Osteoblast (primary cell): ENCODE data around the gene OCSTAMP. TPM values are rescaled to one million over a fixed set of nuclear protein-coding genes. Genes with fewer than 3 reads are reported as not detected.

ENCODE experiments used
- DNase-seq: peaks from one replicate; pipeline ENCODE4 v3.0.0; 2011; ENCODE audit warnings: low spot score, mixed read lengths; ENCODE audit not compliant: insufficient read length; ENCODE audit errors: missing footprints
- H2AFZ ChIP-seq: 2 replicates; pipeline ENCODE4 v1.6.0; 2011; ENCODE audit warnings: mild to moderate bottlenecking, low read length
- H3K27ac ChIP-seq: 2 replicates; pipeline ENCODE4 v1.5.1; 2011; ENCODE audit warnings: mild to moderate bottlenecking, low read depth, low read length, moderate library complexity
- H3K27me3 ChIP-seq: 2 replicates; pipeline ENCODE4 v1.6.0; 2012; ENCODE audit warnings: mild to moderate bottlenecking, control low read depth, inconsistent platforms, low read length, moderate library complexity; ENCODE audit not compliant: insufficient read depth
- H3K36me3 ChIP-seq: 2 replicates; pipeline ENCODE4 v1.5.1; 2011; ENCODE audit warnings: mild to moderate bottlenecking, low read length, control low read depth, moderate library complexity; ENCODE audit not compliant: insufficient read depth
- H3K4me1 ChIP-seq: 2 replicates; pipeline ENCODE4 v1.5.1; 2011; ENCODE audit warnings: mild to moderate bottlenecking, low read length, control low read depth, moderate library complexity; ENCODE audit not compliant: insufficient read depth
- H3K4me2 ChIP-seq: 2 replicates; pipeline ENCODE4 v1.6.0; 2011; ENCODE audit warnings: mild to moderate bottlenecking, low read length; ENCODE audit not compliant: insufficient read depth
- H3K4me3 ChIP-seq: fragments of 200-600 bp; sonication (generic); 3 replicates; pipeline ENCODE4 v1.5.1; 2012; ENCODE audit warnings: mild to moderate bottlenecking, low read length, inconsistent platforms; ENCODE audit not compliant: insufficient read depth
- H3K79me2 ChIP-seq: 2 replicates; pipeline ENCODE4 v1.6.0; 2012; ENCODE audit warnings: mild to moderate bottlenecking, low read length, control low read depth, inconsistent platforms; ENCODE audit not compliant: insufficient read depth
- H3K9me3 ChIP-seq: 2 replicates; pipeline ENCODE4 v1.5.1; 2011; ENCODE audit warnings: low read depth, low read length, control low read depth
- H4K20me1 ChIP-seq: 2 replicates; pipeline ENCODE4 v1.6.0; 2012; ENCODE audit warnings: mild to moderate bottlenecking, low read length, control low read depth; ENCODE audit not compliant: insufficient read depth
- total RNA-seq: library from RNA; depleted of rRNA; stranded (reverse); fragments of >200 nt; gene quantifications from 2 replicates; pipeline ENCODE4 v1.2.3, GENCODE V29; 2012
- TF ChIP-seq, protein P1 (sequence below): IDR thresholded peaks from 2 replicates; pipeline ENCODE4 v1.5.1; 2011; ENCODE audit warnings: mild to moderate bottlenecking, low read depth, low read length, moderate library complexity; ENCODE audit errors: extremely low read depth

Gene OCSTAMP
- total RNA-seq, 1 donor: not detected

DNA sequence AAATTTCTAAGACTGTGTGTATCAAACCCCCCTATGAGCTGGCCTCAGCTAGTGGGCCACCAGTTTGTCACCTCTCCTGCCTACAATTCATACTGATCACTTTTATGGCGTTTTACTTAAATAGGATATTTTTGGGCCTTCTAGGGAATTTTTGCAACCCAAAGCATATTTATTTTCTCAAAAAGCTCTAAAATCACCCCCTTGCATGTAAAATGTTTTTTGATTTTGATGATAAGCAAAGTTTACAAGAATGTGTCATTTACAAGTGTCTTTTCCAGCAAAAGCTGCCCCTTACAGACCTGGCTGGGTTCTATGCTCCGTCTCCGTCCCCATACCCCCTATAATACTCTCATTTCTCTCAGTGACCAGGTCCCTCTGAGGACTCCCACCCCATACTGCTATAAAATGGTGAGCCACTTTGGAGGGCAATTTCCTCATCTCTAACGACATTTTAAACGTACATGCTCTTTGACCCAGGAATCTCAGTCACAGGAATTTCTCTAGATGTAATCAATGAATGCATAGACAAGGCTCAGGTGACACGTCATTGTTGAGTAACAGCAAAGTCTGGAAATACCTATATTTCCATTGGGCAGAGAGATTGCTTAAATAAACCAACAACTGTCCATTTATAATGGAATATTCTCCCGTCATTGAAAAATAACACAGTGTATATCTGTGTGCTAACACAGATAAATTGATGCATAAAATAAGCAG, 13.9 kb upstream of the OCSTAMP start:
- no peaks in the 10 kb centered on the region for H3K27me3 ChIP-seq
- no peak overlapping the region for H2AFZ ChIP-seq
- no peaks in the 10 kb centered on the region for H3K79me2 ChIP-seq
- no peaks in the 10 kb centered on the region for H3K36me3 ChIP-seq
- H3K4me3 ChIP-seq: no peak overlapping the region
- no peak overlapping the region for H3K27ac ChIP-seq
- H3K4me2 ChIP-seq: no peak overlapping the region
- no peaks in the 10 kb centered on the region for H3K9me3 ChIP-seq
- H3K4me1 ChIP-seq: peaks cover 3% of the 10 kb centered on the region
- no peaks in the 10 kb centered on the region for H4K20me1 ChIP-seq
- DNase-seq: no peak
- TF ChIP-seq, protein P1, sequence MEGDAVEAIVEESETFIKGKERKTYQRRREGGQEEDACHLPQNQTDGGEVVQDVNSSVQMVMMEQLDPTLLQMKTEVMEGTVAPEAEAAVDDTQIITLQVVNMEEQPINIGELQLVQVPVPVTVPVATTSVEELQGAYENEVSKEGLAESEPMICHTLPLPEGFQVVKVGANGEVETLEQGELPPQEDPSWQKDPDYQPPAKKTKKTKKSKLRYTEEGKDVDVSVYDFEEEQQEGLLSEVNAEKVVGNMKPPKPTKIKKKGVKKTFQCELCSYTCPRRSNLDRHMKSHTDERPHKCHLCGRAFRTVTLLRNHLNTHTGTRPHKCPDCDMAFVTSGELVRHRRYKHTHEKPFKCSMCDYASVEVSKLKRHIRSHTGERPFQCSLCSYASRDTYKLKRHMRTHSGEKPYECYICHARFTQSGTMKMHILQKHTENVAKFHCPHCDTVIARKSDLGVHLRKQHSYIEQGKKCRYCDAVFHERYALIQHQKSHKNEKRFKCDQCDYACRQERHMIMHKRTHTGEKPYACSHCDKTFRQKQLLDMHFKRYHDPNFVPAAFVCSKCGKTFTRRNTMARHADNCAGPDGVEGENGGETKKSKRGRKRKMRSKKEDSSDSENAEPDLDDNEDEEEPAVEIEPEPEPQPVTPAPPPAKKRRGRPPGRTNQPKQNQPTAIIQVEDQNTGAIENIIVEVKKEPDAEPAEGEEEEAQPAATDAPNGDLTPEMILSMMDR: no peak

DNA sequence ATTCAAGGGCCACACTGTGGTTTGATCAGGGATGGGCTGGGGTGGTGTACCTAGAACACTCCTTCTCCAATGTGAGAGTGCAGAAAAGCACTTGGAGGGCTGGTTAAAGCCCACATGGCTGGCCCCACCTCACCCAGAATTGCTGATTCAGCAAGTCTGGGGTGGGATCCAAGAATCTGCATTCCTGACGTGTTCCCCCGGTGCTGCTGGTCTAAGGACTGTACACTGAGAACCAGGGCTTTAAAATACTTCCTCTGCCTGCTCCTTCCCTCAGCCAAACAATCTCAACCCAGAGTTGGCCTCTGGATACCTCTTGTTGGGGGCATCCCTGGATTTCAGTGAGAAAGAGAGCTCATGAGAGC, 13.4 kb upstream of the OCSTAMP start:
- Histone ChIP-seq H3K9me3 (no peaks in the 10 kb centered on the region), H4K20me1 (no peaks in the 10 kb centered on the region), H3K27ac (no peak overlapping the region), H2AFZ (no peak overlapping the region), H3K27me3 (no peaks in the 10 kb centered on the region), H3K4me3 (no peak overlapping the region), H3K36me3 (no peaks in the 10 kb centered on the region), H3K79me2 (no peaks in the 10 kb centered on the region), H3K4me1 (peaks cover 5% of the 10 kb centered on the region), H3K4me2 (no peak overlapping the region)
- DNase-seq: no peak
- TF ChIP-seq, protein P1: no peak

DNA sequence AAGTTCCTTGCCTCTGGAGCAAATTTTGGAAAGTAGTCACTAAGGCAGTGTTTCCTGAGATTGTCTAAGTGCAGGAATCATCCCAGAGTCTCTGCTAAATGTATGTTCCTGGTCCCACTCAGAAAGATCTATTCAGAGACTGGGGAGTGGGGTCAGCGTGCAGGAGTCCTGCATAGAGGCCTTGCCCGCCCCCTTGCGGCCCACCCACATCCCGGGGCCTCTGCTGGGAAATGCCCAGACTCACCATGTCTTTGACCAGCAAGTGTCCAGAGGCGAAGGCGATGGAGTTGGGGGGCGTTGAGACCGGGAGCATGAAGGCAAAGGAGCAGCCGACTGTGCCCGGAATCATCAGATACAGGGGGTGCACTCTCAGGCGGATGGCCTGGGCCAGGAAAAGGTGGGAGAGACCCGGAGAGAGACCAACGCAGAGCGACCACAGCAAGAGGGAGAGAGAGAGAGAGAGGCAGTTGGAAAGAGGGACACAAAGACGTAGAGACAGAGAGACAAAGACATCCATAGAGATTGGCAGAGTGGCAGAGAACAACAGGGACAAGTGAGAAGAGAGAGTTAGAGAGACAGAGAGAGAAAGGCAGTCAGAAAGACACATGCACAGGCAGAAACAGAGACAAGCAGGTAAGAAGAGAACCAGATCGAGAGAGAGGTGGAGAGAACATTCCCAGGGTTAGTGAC, 12.9 kb upstream of the OCSTAMP start:
- Histone ChIP-seq H3K36me3 (no peaks in the 10 kb centered on the region), H3K4me3 (peak overlapping the region; percentile 51), H2AFZ (peak overlapping the region; percentile 88), H3K4me1 (peaks cover 9% of the 10 kb centered on the region), H3K27ac (no peak overlapping the region), H3K27me3 (no peaks in the 10 kb centered on the region), H4K20me1 (no peaks in the 10 kb centered on the region), H3K4me2 (peak overlapping the region; percentile 74), H3K79me2 (no peaks in the 10 kb centered on the region), H3K9me3 (no peaks in the 10 kb centered on the region)
- TF ChIP-seq, protein P1: no peak
- no peak for DNase-seq
